ENCODE measurements around the gene CCNO.

Gene CCNO

DNA sequence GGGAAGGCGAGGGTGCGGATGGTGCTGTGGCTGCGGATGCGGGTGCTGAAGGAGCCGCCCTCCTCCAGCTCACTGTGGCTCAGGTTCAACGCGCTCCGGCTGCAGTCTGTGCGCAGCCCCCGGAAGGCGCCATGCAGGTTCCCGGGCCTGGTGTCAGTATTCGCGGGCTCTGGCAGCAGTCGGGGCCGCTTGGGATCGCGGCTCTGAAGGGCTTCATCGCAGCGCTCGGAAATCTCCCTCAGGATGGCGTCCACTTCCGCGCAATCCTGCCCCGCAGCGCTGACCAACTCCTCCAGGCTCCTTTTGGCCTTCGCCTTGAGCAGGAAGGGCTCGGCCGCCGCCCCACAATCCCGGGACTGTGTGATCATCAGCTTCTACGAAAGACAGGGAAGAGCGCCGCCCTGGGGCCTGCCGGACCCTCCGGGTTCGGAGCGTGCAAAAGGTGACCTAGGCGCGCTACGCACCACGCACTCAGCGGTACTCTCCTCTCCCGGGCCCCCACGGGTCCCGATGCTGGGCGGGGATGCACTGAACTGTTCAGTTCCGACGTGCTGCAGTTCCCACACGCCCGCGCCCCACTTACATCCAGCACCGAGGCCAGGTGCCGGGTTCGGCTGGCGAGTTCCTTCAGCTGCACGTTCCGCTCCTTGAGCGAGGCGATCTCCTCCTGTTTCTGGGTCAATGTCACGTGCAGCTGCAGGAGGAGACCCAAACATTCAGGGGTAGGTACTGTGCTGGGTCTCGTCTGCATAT, 12.8 kb downstream of the CCNO start:
- peak; percentile 67 for TF ChIP-seq CTCF (IDR thresholded peaks at IDR 0.05; ENCODE audit: low read depth, low read length)
- Histone ChIP-seq H3K9me3 (ENCODE audit: severe bottlenecking) (no peaks in the 10 kb centered on the region), H3K36me3 (no peaks in the 10 kb centered on the region), H3K27me3 (ENCODE audit: insufficient read depth, low read depth, severe bottlenecking) (no peaks in the 10 kb centered on the region), H3K27ac (peak overlapping the region; percentile 52), H3K4me3 (ENCODE audit: low read depth, low read length) (peak overlapping the region; percentile 62)
- peak; percentile 78 for DNase-seq

DNA sequence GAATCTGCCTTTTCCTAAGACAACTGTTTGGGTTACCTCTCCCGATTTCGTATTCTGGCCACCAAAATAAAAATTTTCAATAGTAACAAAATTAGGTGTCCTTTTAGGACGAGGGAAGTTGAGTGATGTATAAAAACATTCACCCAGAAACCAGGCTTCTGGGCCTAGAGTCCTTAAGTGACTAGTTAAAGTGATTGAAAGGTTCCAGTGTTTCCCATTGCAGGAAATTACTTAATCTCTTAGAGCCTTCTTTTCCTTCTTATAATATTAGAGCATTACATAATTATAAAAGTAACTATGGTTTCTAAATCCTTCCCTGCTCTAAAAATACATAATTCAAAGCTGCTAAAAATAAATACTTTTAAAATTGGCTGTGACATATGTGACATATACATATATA, 13.6 kb downstream of the CCNO start:
- no peaks in the 10 kb centered on the region for H3K27me3 ChIP-seq (ENCODE audit: insufficient read depth, low read depth, severe bottlenecking)
- no peak overlapping the region for H3K27ac ChIP-seq
- no peaks in the 10 kb centered on the region for H3K36me3 ChIP-seq
- no peak for DNase-seq
- H3K4me3 ChIP-seq (ENCODE audit: low read depth, low read length) = peak overlapping the region; percentile 62
- H3K9me3 ChIP-seq (ENCODE audit: severe bottlenecking) = no peaks in the 10 kb centered on the region
- TF ChIP-seq CTCF (IDR thresholded peaks at IDR 0.05; ENCODE audit: low read depth, low read length) = no peak

DNA sequence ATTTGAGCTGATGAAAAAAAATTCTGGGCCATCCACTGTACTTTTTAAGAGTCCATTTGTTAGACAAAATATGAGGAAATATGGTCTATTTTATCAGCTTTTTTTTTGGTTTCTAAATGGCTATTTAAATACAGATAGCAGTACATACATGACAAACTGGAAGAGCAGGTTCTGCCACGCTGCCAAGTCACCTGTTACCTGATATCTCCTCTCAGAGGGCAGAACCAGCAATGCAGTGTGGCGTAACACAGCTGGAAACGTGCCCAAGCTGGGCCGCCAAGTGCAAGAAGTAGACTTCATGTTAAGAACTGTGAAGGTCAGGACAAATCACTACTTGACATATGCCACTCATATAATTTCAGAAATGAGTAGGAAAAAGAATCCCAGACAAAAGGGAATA, 14.4 kb downstream of the CCNO start:
- no peak for TF ChIP-seq CTCF (IDR thresholded peaks at IDR 0.05; ENCODE audit: low read depth, low read length)
- no peaks in the 10 kb centered on the region for H3K27me3 ChIP-seq (ENCODE audit: insufficient read depth, low read depth, severe bottlenecking)
- no peak overlapping the region for H3K27ac ChIP-seq
- no peak overlapping the region for H3K4me3 ChIP-seq (ENCODE audit: low read depth, low read length)
- DNase-seq = no peak
- no peaks in the 10 kb centered on the region for H3K36me3 ChIP-seq
- no peaks in the 10 kb centered on the region for H3K9me3 ChIP-seq (ENCODE audit: severe bottlenecking)

GRCh38 chr5:55211184-55211874, 22.1 kb downstream of the CCNO start:
- TF ChIP-seq CTCF (IDR thresholded peaks at IDR 0.05; ENCODE audit: low read depth, low read length) = no peak
- H3K27me3 ChIP-seq (ENCODE audit: insufficient read depth, low read depth, severe bottlenecking) = no peaks in the 10 kb centered on the region
- no peak overlapping the region for H3K27ac ChIP-seq
- H3K9me3 ChIP-seq (ENCODE audit: severe bottlenecking) = no peaks in the 10 kb centered on the region
- no peaks in the 10 kb centered on the region for H3K36me3 ChIP-seq
- no peak overlapping the region for H3K4me3 ChIP-seq (ENCODE audit: low read depth, low read length)
- DNase-seq = no peak

DNA sequence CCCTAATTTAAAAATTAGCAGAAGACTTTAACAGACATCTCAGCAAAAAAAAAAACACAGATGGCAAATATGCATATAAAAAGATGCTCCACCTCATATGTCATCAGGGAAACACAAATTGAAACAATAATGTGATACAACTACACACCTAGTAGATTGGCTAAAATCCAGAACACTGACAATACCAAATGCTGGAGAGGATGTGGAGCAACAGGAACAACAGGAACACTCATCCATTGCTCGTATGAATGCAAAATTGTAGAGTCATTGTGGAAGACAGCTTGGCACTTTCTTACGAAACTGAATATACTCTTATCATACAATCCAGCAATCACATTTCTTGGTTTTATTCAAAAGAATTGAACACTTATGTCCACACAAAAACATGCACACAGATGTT, 28.4 kb downstream of the CCNO start:
- Histone ChIP-seq H3K27ac (no peak overlapping the region), H3K27me3 (ENCODE audit: insufficient read depth, low read depth, severe bottlenecking) (no peaks in the 10 kb centered on the region), H3K36me3 (no peaks in the 10 kb centered on the region), H3K4me3 (ENCODE audit: low read depth, low read length) (no peak overlapping the region), H3K9me3 (ENCODE audit: severe bottlenecking) (no peaks in the 10 kb centered on the region)
- TF ChIP-seq CTCF (IDR thresholded peaks at IDR 0.05; ENCODE audit: low read depth, low read length) = no peak
- DNase-seq = no peak
